ENCODE data around the gene CDH6. TPM values are rescaled to one million over a fixed set of nuclear protein-coding genes. Genes with fewer than 3 reads are reported as not detected.
A peak's percentile ranks its signal among the peaks of the same experiment; 100 is the strongest.

The CDH6 gene
- total RNA-seq, 1 donor from 2014 or later = 17.9 TPM

DNA sequence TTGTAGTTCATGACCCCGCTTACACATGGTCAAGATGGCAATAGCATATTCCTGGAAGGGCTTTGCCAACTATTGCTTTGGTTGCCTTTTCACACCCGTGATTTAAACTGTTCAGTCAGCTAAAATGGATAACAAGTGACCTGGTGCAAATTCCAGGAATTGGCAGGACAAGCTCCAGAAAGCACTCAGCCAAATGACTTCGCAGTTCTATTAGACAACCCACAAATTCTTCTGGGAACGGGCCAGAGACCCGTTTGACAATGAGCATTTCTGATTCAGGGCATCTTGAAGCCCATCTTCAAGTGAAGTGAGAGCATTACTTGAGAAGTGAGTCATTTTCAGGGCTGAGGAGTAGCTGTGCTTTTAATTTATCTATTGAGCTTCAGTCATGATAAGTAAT, 173.5 kb downstream of the CDH6 start:
- H3K9ac ChIP-seq = no peak overlapping the region

GRCh38 chr5:31372124-31372523, 178.6 kb downstream of the CDH6 start:
- no peak overlapping the region for H3K4me3 ChIP-seq
- no peak overlapping the region for H2AFZ ChIP-seq (replicated peaks)
- Mint-ChIP-seq H3K27ac (no peak overlapping the region), H3K4me1 (peaks cover 3% of the 10 kb centered on the region), H3K9me3 (no peaks in the 10 kb centered on the region), H3K36me3 (no peaks in the 10 kb centered on the region), H3K4me3 (no peak overlapping the region), H3K27me3 (ENCODE audit: insufficient read depth, low read depth) (peaks cover 2% of the 10 kb centered on the region)
- H3K36me3 ChIP-seq = no peaks in the 10 kb centered on the region
- H3F3A ChIP-seq (ENCODE audit: low read depth) = no peaks in the 10 kb centered on the region
- H3K27ac ChIP-seq = no peak overlapping the region
- H3K9me3 ChIP-seq (ENCODE audit: low read depth) = no peaks in the 10 kb centered on the region
- no peaks in the 10 kb centered on the region for H3K4me1 ChIP-seq
- TF ChIP-seq EZH2phosphoT487 (IDR thresholded peaks at IDR 0.05) = no peak
- no peak for TF ChIP-seq EZH2 (IDR thresholded peaks at IDR 0.05)
- TF ChIP-seq, protein P1, sequence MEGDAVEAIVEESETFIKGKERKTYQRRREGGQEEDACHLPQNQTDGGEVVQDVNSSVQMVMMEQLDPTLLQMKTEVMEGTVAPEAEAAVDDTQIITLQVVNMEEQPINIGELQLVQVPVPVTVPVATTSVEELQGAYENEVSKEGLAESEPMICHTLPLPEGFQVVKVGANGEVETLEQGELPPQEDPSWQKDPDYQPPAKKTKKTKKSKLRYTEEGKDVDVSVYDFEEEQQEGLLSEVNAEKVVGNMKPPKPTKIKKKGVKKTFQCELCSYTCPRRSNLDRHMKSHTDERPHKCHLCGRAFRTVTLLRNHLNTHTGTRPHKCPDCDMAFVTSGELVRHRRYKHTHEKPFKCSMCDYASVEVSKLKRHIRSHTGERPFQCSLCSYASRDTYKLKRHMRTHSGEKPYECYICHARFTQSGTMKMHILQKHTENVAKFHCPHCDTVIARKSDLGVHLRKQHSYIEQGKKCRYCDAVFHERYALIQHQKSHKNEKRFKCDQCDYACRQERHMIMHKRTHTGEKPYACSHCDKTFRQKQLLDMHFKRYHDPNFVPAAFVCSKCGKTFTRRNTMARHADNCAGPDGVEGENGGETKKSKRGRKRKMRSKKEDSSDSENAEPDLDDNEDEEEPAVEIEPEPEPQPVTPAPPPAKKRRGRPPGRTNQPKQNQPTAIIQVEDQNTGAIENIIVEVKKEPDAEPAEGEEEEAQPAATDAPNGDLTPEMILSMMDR (IDR thresholded peaks at IDR 0.05) = no peak
- no peak overlapping the region for H3K9ac ChIP-seq
- H4K20me1 ChIP-seq (ENCODE audit: low read depth) = no peaks in the 10 kb centered on the region
- no peak overlapping the region for H3K4me2 ChIP-seq
- DNase-seq (ENCODE audit: low spot score) = no peak
- no peaks in the 10 kb centered on the region for H3K79me2 ChIP-seq (ENCODE audit: low read depth)
- H3K27me3 ChIP-seq = no peaks in the 10 kb centered on the region

More for the DNA sequence above, 173.5 kb downstream of the CDH6 start:
- Histone ChIP-seq H3K4me3 (no peak overlapping the region), H3K27ac (no peak overlapping the region), H3K79me2 (ENCODE audit: low read depth) (no peaks in the 10 kb centered on the region), H3K36me3 (no peaks in the 10 kb centered on the region), H3K4me2 (no peak overlapping the region), H3F3A (ENCODE audit: low read depth) (no peaks in the 10 kb centered on the region), H3K4me1 (no peaks in the 10 kb centered on the region), H3K9me3 (ENCODE audit: low read depth) (no peaks in the 10 kb centered on the region), H4K20me1 (ENCODE audit: low read depth) (no peaks in the 10 kb centered on the region), H3K27me3 (no peaks in the 10 kb centered on the region), H2AFZ (replicated peaks) (peak overlapping the region; percentile 28)
- Mint-ChIP-seq H3K4me3 (no peak overlapping the region), H3K4me1 (no peaks in the 10 kb centered on the region), H3K9me3 (no peaks in the 10 kb centered on the region), H3K36me3 (no peaks in the 10 kb centered on the region), H3K27ac (no peak overlapping the region), H3K27me3 (ENCODE audit: insufficient read depth, low read depth) (no peaks in the 10 kb centered on the region)
- TF ChIP-seq EZH2 (IDR thresholded peaks at IDR 0.05) (no peak), EZH2phosphoT487 (IDR thresholded peaks at IDR 0.05) (no peak)
- TF ChIP-seq, protein P1 (IDR thresholded peaks at IDR 0.05) = no peak
- DNase-seq (ENCODE audit: low spot score) = no peak

- no peak overlapping the region for H3K27ac Mint-ChIP-seq
- TF ChIP-seq EZH2phosphoT487 (IDR thresholded peaks at IDR 0.05) (no peak), EZH2 (IDR thresholded peaks at IDR 0.05) (no peak)
- TF ChIP-seq, protein P1 (IDR thresholded peaks at IDR 0.05) = no peak
- no peaks in the 10 kb centered on the region for H3K36me3 ChIP-seq
- no peaks in the 10 kb centered on the region for H4K20me1 ChIP-seq (ENCODE audit: low read depth)
- DNase-seq (ENCODE audit: low spot score) = no peak
- H3K9me3 Mint-ChIP-seq = no peaks in the 10 kb centered on the region
- no peaks in the 10 kb centered on the region for H3K9me3 ChIP-seq (ENCODE audit: low read depth)
- H3K79me2 ChIP-seq (ENCODE audit: low read depth) = no peaks in the 10 kb centered on the region
- H3K4me3 Mint-ChIP-seq = no peak overlapping the region
- no peak overlapping the region for H3K4me2 ChIP-seq
- no peak overlapping the region for H3K27ac ChIP-seq
- H3K36me3 Mint-ChIP-seq = no peaks in the 10 kb centered on the region
- H3K9ac ChIP-seq = no peak overlapping the region
- H3K27me3 Mint-ChIP-seq (ENCODE audit: insufficient read depth, low read depth) = peaks cover 2% of the 10 kb centered on the region
- peaks cover 1% of the 10 kb centered on the region for H3K4me1 ChIP-seq
- no peak overlapping the region for H2AFZ ChIP-seq (replicated peaks)
- H3K27me3 ChIP-seq = no peaks in the 10 kb centered on the region
- H3F3A ChIP-seq (ENCODE audit: low read depth) = peaks cover under 1% of the 10 kb centered on the region
- no peak overlapping the region for H3K4me3 ChIP-seq
- peaks cover 19% of the 10 kb centered on the region for H3K4me1 Mint-ChIP-seq
Measured at GRCh38 chr5:31375999-31376720, 182.7 kb downstream of the CDH6 start.
